NCI-H187 treated with DMSO at 0.1 percent for 48 hours (cell line): Measurements from ENCODE around the gene ELFN2.
"Not testable (repeated sequence)": the region's sequence is repeated elsewhere in the genome, so short reads cannot be mapped to it uniquely, and the experiment has no call there.

Source experiments
- DNase-seq: peaks from one replicate; lab custom pipeline; 2025; lab: John Stamatoyannopoulos, UW

Gene ELFN2

GRCh38 chr22:37334859-37335805 lies 92.1 kb downstream of the ELFN2 start:
- no peak for DNase-seq

- DNase-seq, result no peak
Observed at GRCh38 chr22:37334461-37334858, 92.8 kb downstream of the ELFN2 start.

- DNase-seq, result no peak
Observed at GRCh38 chr22:37333724-37334460, 93.4 kb downstream of the ELFN2 start.

GRCh38 chr22:37331856-37332536 lies 95.3 kb downstream of the ELFN2 start:
- no peak for DNase-seq

- no peak for DNase-seq
Observed at GRCh38 chr22:37331034-37331428, 96.2 kb downstream of the ELFN2 start.

GRCh38 chr22:37330200-37331033 lies 96.9 kb downstream of the ELFN2 start:
- DNase-seq, result no peak

GRCh38 chr22:37329238-37330140 lies 97.8 kb downstream of the ELFN2 start:
- DNase-seq, result no peak

GRCh38 chr22:37328538-37329237 lies 98.6 kb downstream of the ELFN2 start:
- not testable (repeated sequence) for DNase-seq

GRCh38 chr22:37328017-37328416 lies 99.3 kb downstream of the ELFN2 start:
- DNase-seq, result no peak

GRCh38 chr22:37326726-37327125 lies 100.6 kb downstream of the ELFN2 start:
- DNase-seq, result no peak

GRCh38 chr22:37325039-37325395 lies 102.3 kb downstream of the ELFN2 start:
- DNase-seq, result no peak

GRCh38 chr22:37324340-37325038 lies 102.8 kb downstream of the ELFN2 start:
- no peak for DNase-seq

- no peak for DNase-seq
Observed at GRCh38 chr22:37320726-37321677, 106.3 kb downstream of the ELFN2 start.

- DNase-seq, result no peak
Observed at GRCh38 chr22:37319469-37319868, 107.8 kb downstream of the ELFN2 start.

- no peak for DNase-seq
Observed at GRCh38 chr22:37318364-37319109, 108.7 kb downstream of the ELFN2 start.
